ENCODE data around the gene GLB1L3. TPM values are rescaled to one million over a fixed set of nuclear protein-coding genes. Genes with fewer than 3 reads are reported as not detected.

The GLB1L3 gene
- total RNA-seq (2022; extraction: Qiagen RNA extraction; ENCODE audit: low read depth), result not detected in 5 replicates

DNA sequence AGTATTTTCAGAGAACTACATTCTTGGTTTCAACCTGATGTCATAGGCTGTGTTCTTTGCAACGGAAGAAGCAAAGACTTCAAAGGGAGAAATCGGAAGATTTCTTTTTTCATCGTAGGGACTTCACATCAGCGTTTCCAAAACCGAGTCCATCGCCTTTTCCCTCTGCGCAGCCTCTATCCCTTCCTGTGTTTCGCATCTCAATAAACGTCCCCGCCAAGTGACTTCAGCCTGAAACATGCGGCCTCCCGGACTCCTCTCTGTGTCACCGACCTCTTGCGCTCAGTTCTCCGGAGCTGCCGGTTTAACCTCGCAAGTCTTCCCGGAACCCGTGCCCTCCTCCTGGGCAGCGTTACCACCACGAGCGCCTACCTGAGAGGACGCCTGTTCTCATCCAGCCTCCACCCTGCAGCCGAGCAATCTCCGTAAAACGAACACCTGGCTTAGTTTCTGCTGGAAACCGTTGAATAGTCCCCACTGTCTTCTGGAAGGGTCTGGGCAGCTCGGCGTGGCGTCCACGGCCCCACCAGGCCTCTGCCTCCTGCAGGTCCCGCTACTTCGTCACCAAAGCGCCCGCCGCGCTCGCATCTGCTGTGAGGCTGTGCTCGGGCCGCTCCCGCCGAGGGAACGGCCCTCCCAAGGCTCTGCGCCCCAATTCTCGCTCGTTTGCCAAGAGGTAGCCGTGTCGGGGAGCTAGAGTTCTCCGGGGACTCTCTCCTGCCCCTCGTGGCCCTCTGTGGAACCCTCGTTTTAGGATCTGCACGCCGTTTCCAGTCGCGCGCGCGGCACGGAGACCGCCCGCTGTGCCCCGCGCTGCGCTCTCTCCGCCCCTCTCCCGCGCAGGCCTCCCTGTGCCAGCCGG is at the start of gene GLB1L3:
GLB1L3 (plus strand) TSS at position 846 of the 862 bp plus-strand sequence. CDS start 362 bp downstream, outside the sequence.

DNA sequence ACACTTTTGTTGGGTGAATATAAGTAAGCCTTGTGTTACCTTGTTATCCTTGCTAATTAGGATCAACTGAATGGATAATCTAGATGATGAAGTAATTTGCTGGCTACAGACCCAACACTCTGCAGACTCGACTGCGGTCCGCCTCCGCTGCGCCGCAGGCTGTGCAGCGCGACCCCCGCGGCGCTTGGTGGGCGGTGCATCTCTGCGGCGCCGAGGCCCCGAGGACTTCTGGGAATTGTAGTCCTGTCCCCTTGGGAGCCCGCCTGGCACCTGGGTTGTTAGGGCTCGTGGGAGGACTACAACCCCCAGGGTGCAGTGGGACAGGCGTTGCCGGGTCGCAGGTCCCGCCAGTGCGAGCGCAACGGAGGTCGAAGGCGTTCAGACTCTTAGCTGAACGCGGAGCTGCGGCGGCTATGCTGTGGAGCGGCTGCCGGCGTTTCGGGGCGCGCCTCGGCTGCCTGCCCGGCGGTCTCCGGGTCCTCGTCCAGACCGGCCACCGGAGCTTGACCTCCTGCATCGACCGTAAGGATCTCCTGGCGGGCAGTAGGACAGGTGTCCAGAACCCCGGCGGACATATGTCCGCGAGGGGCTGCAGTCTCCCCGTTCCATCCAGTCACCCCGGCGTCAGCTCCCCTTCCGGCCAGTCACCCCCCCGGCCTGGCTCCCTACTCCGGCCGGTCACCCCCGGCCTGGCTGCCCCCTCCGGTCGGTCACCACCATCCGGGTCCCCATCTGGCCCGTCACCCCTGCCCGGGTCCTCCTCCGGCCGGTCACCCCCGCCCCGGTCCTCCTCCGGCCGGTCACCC is 22.8 kb upstream of the GLB1L3 start, which contains the start of the genes ACAD8 and THYN1:
ACAD8 (plus strand) TSS at position 381 of the 806 bp plus-strand sequence; CDS start at position 414, 33 bp downstream.
THYN1 (minus strand) TSS at position 165 of the 806 bp plus-strand sequence. CDS start 470 bp downstream, outside the sequence.

GRCh38 chr11:134331354-134332188 is 55.4 kb downstream of the GLB1L3 start, which contains the start of gene GLB1L2:
TSS of gene GLB1L2 (plus strand) at chr11:134331988. CDS start at chr11:134332062, 74 bp downstream.

Other genes with a start within 250 kb of the GLB1L3 start
- 3.9 to 5.7 TPM (median 4.4 TPM) in 5 replicates for gene JAM3, start 207.3 kb upstream of the GLB1L3 start, total RNA-seq (2022; extraction: Qiagen RNA extraction; ENCODE audit: low read depth)
- 23.2 to 29.2 TPM (median 27.5 TPM) in 5 replicates for gene NCAPD3, start 52.4 kb upstream of the GLB1L3 start, total RNA-seq (2022; extraction: Qiagen RNA extraction; ENCODE audit: low read depth)
- 19.4 to 22.5 TPM (median 22.4 TPM) in 5 replicates for gene VPS26B, start 51.7 kb upstream of the GLB1L3 start, total RNA-seq (2022; extraction: Qiagen RNA extraction; ENCODE audit: low read depth)
- gene THYN1, start 23.0 kb upstream of the GLB1L3 start, total RNA-seq (2022; extraction: Qiagen RNA extraction; ENCODE audit: low read depth), result 16.2 to 19.1 TPM (median 18.1 TPM) in 5 replicates
- 8.7 to 10.0 TPM (median 9.4 TPM) in 5 replicates for gene ACAD8, start 22.8 kb upstream of the GLB1L3 start, total RNA-seq (2022; extraction: Qiagen RNA extraction; ENCODE audit: low read depth)
- 1.8 to 2.4 TPM (median 1.9 TPM) in 5 replicates for gene GLB1L2, start 55.6 kb downstream of the GLB1L3 start, total RNA-seq (2022; extraction: Qiagen RNA extraction; ENCODE audit: low read depth)
- 0.02 TPM in 1 of 5 replicates, not detected in the others for gene B3GAT1, start 135.9 kb downstream of the GLB1L3 start, total RNA-seq (2022; extraction: Qiagen RNA extraction; ENCODE audit: low read depth)